NCI-H146 (cell line): Measurements from ENCODE around the gene ERF.
A peak's percentile ranks its signal among the peaks of the same experiment; 100 is the strongest.

Experiments used
- DNase-seq: peaks from one replicate; lab custom pipeline; 2025; lab: John Stamatoyannopoulos, UW

The ERF gene

GRCh38 chr19:42253245-42254088, 1.5 kb downstream of the ERF start:
- peak; percentile 73 for DNase-seq

GRCh38 chr19:42252365-42253244, 2.3 kb downstream of the ERF start:
- DNase-seq = no peak

- DNase-seq = no peak
These were observed 3.2 kb downstream of the ERF start for GRCh38 chr19:42251572-42252358.

GRCh38 chr19:42250666-42251531, 4.0 kb downstream of the ERF start:
- no peak for DNase-seq

- DNase-seq = no peak
These were observed 4.7 kb downstream of the ERF start for GRCh38 chr19:42250183-42250665.

GRCh38 chr19:42249769-42250168, 5.2 kb downstream of the ERF start:
- no peak for DNase-seq

- no peak for DNase-seq
These were observed 5.7 kb downstream of the ERF start for GRCh38 chr19:42249149-42249750.

GRCh38 chr19:42248270-42249148, 6.4 kb downstream of the ERF start:
- DNase-seq = no peak

GRCh38 chr19:42247640-42248199, 7.2 kb downstream of the ERF start:
- DNase-seq = no peak

- no peak for DNase-seq
These were observed 7.8 kb downstream of the ERF start for GRCh38 chr19:42246922-42247639.

- peak; percentile 52 for DNase-seq
These were observed 8.6 kb downstream of the ERF start for GRCh38 chr19:42246143-42246921.

- no peak for DNase-seq
These were observed 9.7 kb downstream of the ERF start for GRCh38 chr19:42245231-42245630.

GRCh38 chr19:42244347-42245220, 10.3 kb downstream of the ERF start:
- DNase-seq = peak; percentile 94

- DNase-seq = peak; percentile 100
These were observed 12.2 kb downstream of the ERF start, which contains the start of gene GSK3A for GRCh38 chr19:42242512-42243409. Gene GSK3A (minus strand): TSS chr19:42242602. CDS start chr19:42242465, 137 bp downstream.

GRCh38 chr19:42242069-42242511, 12.8 kb downstream of the ERF start:
- DNase-seq = peak; percentile 52
